Measurements from ENCODE around the gene PPP2R2D. TPM values are rescaled to one million over a fixed set of nuclear protein-coding genes. Genes with fewer than 3 reads are reported as not detected.

The PPP2R2D gene
- total RNA-seq, 1 experiment from 2014 or later = 36.9 TPM

GRCh38 chr10:131928248-131929095, 27.7 kb downstream of the PPP2R2D start:
- no peak for DNase-seq (ENCODE audit: low spot score)

- no peak for DNase-seq (ENCODE audit: low spot score)
Observed at GRCh38 chr10:131929122-131929845, 28.5 kb downstream of the PPP2R2D start.

GRCh38 chr10:131930150-131930549, 29.3 kb downstream of the PPP2R2D start:
- no peak for DNase-seq (ENCODE audit: low spot score)

- DNase-seq (ENCODE audit: low spot score) = no peak
Observed at GRCh38 chr10:131930586-131931330, 29.9 kb downstream of the PPP2R2D start.

- DNase-seq (ENCODE audit: low spot score) = no peak
Observed at GRCh38 chr10:131931981-131932380, 31.2 kb downstream of the PPP2R2D start.

- no peak for DNase-seq (ENCODE audit: low spot score)
Observed at GRCh38 chr10:131933016-131933695, 32.3 kb downstream of the PPP2R2D start.

GRCh38 chr10:131933696-131934086, 32.9 kb downstream of the PPP2R2D start:
- DNase-seq (ENCODE audit: low spot score) = no peak

GRCh38 chr10:131934769-131935168, 34.0 kb downstream of the PPP2R2D start:
- DNase-seq (ENCODE audit: low spot score) = no peak

- DNase-seq (ENCODE audit: low spot score) = no peak
Observed at GRCh38 chr10:131935260-131935659, 34.5 kb downstream of the PPP2R2D start.

GRCh38 chr10:131936294-131936693, 35.5 kb downstream of the PPP2R2D start:
- no peak for DNase-seq (ENCODE audit: low spot score)

GRCh38 chr10:131936736-131937135, 35.9 kb downstream of the PPP2R2D start:
- no peak for DNase-seq (ENCODE audit: low spot score)

GRCh38 chr10:131937836-131938235, 37.0 kb downstream of the PPP2R2D start:
- DNase-seq (ENCODE audit: low spot score) = no peak

- DNase-seq (ENCODE audit: low spot score) = no peak
Observed at GRCh38 chr10:131938681-131939080, 37.9 kb downstream of the PPP2R2D start.

- DNase-seq (ENCODE audit: low spot score) = no peak
Observed at GRCh38 chr10:131942455-131942854, 41.6 kb downstream of the PPP2R2D start.

- DNase-seq (ENCODE audit: low spot score) = no peak
Observed at GRCh38 chr10:131943021-131943814, 42.4 kb downstream of the PPP2R2D start.

GRCh38 chr10:131944412-131944811, 43.6 kb downstream of the PPP2R2D start:
- no peak for DNase-seq (ENCODE audit: low spot score)

- no peak for DNase-seq (ENCODE audit: low spot score)
Observed at GRCh38 chr10:131944976-131945695, 44.3 kb downstream of the PPP2R2D start.

GRCh38 chr10:131946321-131946751, 45.5 kb downstream of the PPP2R2D start:
- no peak for DNase-seq (ENCODE audit: low spot score)

GRCh38 chr10:131946880-131947279, 46.1 kb downstream of the PPP2R2D start:
- DNase-seq (ENCODE audit: low spot score) = no peak
